LNCaP clone FGC (cell line): ENCODE data around the gene SYT6.

Experiments
- DNase-seq: peaks from one replicate; pipeline ENCODE4 v3.0.0-alpha.2; 2011; ENCODE audit warnings: low read depth
- H3K4me3 ChIP-seq: 2 replicates; pipeline ENCODE4 v1.5.1; 2011; ENCODE audit warnings: mild to moderate bottlenecking, low read depth, low read length, control low read depth
- CTCF ChIP-seq: IDR thresholded peaks from 2 replicates; pipeline ENCODE4 v1.5.1; 2012; ENCODE audit warnings: mild to moderate bottlenecking; ENCODE audit not compliant: control insufficient read depth, insufficient read depth; ENCODE audit errors: extremely low read depth

The SYT6 gene

GRCh38 chr1:114054148-114054547, 99.5 kb downstream of the SYT6 start:
- H3K4me3 ChIP-seq, result no peak overlapping the region
- no peak for DNase-seq
- no peak for TF ChIP-seq CTCF

GRCh38 chr1:114048232-114048631, 105.4 kb downstream of the SYT6 start:
- H3K4me3 ChIP-seq, result no peak overlapping the region
- no peak for TF ChIP-seq CTCF
- no peak for DNase-seq

- TF ChIP-seq CTCF, result no peak
These were observed 110.1 kb downstream of the SYT6 start for GRCh38 chr1:114043548-114043947.

GRCh38 chr1:114043054-114043453, 110.6 kb downstream of the SYT6 start:
- DNase-seq, result no peak
- no peak overlapping the region for H3K4me3 ChIP-seq

More at GRCh38 chr1:114043548-114043947, 110.1 kb downstream of the SYT6 start:
- DNase-seq, result no peak
- no peak overlapping the region for H3K4me3 ChIP-seq

GRCh38 chr1:114040273-114041015, 113.2 kb downstream of the SYT6 start:
- TF ChIP-seq CTCF, result no peak
- H3K4me3 ChIP-seq, result no peak overlapping the region
- no peak for DNase-seq

More at GRCh38 chr1:114043054-114043453, 110.6 kb downstream of the SYT6 start:
- no peak for TF ChIP-seq CTCF
